Stimulated activated CD8-positive, alpha-beta memory T cell treated with anti-CD3 and anti-CD28 coated beads, Interleukin-15, amount 100 ng/mL, for 24 hours (primary cell): Measurements from ENCODE around the gene ACACA.

Source experiments
- DNase-seq: peaks from one replicate; pipeline ENCODE4 v3.0.0-alpha.2; 2020; ENCODE audit warnings: low read depth

The ACACA gene

GRCh38 chr17:37342589-37342988, 64.0 kb downstream of the ACACA start:
- DNase-seq, result no peak

- DNase-seq, result no peak
These were observed 65.8 kb downstream of the ACACA start for GRCh38 chr17:37340804-37341203.

- DNase-seq, result no peak
These were observed 67.3 kb downstream of the ACACA start for GRCh38 chr17:37339321-37339720.

- no peak for DNase-seq
These were observed 67.8 kb downstream of the ACACA start for GRCh38 chr17:37338847-37339246.

- DNase-seq, result no peak
These were observed 79.1 kb downstream of the ACACA start for GRCh38 chr17:37327341-37328090.

GRCh38 chr17:37322826-37323561, 83.6 kb downstream of the ACACA start:
- DNase-seq, result no peak

- DNase-seq, result no peak
These were observed 84.5 kb downstream of the ACACA start for GRCh38 chr17:37322106-37322505.

GRCh38 chr17:37318931-37319594, 87.6 kb downstream of the ACACA start:
- no peak for DNase-seq

- DNase-seq, result no peak
These were observed 88.8 kb downstream of the ACACA start for GRCh38 chr17:37317867-37318266.

GRCh38 chr17:37315601-37316000, 91.0 kb downstream of the ACACA start:
- DNase-seq, result no peak

- no peak for DNase-seq
These were observed 94.3 kb downstream of the ACACA start for GRCh38 chr17:37312137-37312923.

- no peak for DNase-seq
These were observed 95.7 kb downstream of the ACACA start for GRCh38 chr17:37310940-37311339.

GRCh38 chr17:37309051-37309450, 97.6 kb downstream of the ACACA start:
- no peak for DNase-seq

GRCh38 chr17:37305406-37305905, 101.2 kb downstream of the ACACA start:
- no peak for DNase-seq

GRCh38 chr17:37301288-37301687, 105.3 kb downstream of the ACACA start:
- DNase-seq, result no peak

GRCh38 chr17:37300683-37301082, 106.0 kb downstream of the ACACA start:
- no peak for DNase-seq

GRCh38 chr17:37299257-37299980, 107.2 kb downstream of the ACACA start:
- no peak for DNase-seq

- no peak for DNase-seq
These were observed 110.7 kb downstream of the ACACA start for GRCh38 chr17:37295888-37296287.

- DNase-seq, result no peak
These were observed 111.7 kb downstream of the ACACA start for GRCh38 chr17:37294888-37295287.

- DNase-seq, result no peak
These were observed 112.9 kb downstream of the ACACA start for GRCh38 chr17:37293770-37294169.

- no peak for DNase-seq
These were observed 114.1 kb downstream of the ACACA start for GRCh38 chr17:37292429-37293139.
